HL-60 (cell line): ENCODE measurements around the gene MACROD2.

ENCODE experiments used
- DNase-seq, 2 experiments: peaks; one replicate each; pipeline ENCODE4 v3.0.0-alpha.2; 2010 to 2020; ENCODE audit warnings: low read depth in 1 of 2, low spot score in 1 of 2
- H3K27ac ChIP-seq: fragments of 250-450 bp; sonication (Bioruptor Pico); replicated peaks from 2 replicates; pipeline ENCODE4 v1.5.1; 2020; ENCODE audit warnings: mild to moderate bottlenecking, moderate library complexity
- H3K27me3 ChIP-seq: fragments of 250-450 bp; sonication (Bioruptor Pico); 2 replicates; pipeline ENCODE4 v1.5.1; 2021; ENCODE audit warnings: mild to moderate bottlenecking, moderate library complexity; ENCODE audit not compliant: insufficient read depth, poor library complexity, severe bottlenecking
- H3K4me3 ChIP-seq: replicated peaks from 2 replicates; pipeline ENCODE4 v1.5.1; 2011; ENCODE audit warnings: mild to moderate bottlenecking, control low read depth, low read length; ENCODE audit not compliant: insufficient read depth
- CTCF ChIP-seq: IDR thresholded peaks from one replicate; pipeline ENCODE4 v1.5.1; 2011; ENCODE audit warnings: low read length, control low read depth, inconsistent platforms; ENCODE audit not compliant: insufficient read depth
- GABPA ChIP-seq: IDR thresholded peaks from 2 replicates; pipeline ENCODE4 v1.6.1; 2012; ENCODE audit warnings: low read depth
- POLR2AphosphoS5 ChIP-seq: IDR thresholded peaks from 2 replicates; pipeline ENCODE4 v1.6.1; 2012; ENCODE audit warnings: low read depth
- SPI1 ChIP-seq: IDR thresholded peaks from 2 replicates; pipeline ENCODE4 v1.6.1; 2012; ENCODE audit warnings: low read depth, mild to moderate bottlenecking, borderline replicate concordance
- TF ChIP-seq, protein P1 (sequence below): IDR thresholded peaks from 2 replicates; pipeline ENCODE4 v1.6.1; 2012; ENCODE audit warnings: low read depth; ENCODE audit not compliant: insufficient replicate concordance

MACROD2 gene

DNA sequence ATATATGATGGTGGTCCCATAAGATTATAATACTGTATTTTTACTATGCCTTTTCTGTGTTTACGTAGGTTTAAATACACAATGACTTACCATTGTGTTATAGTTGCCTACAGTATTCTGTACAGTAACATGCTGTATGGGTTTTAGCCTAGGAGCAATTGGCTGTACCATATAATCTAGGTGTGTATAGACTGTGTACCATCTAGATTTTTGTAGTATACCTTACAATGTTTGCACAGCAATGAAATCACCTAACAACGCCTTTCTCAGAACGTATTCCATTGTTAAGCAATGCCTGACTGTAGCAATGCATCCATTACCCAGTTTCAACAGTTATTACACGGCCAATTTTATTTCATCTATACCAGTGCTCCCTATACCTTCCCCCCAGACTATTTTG, 10.7 kb downstream of the MACROD2 start:
- Histone ChIP-seq H3K4me3 (no peak overlapping the region), H3K27me3 (no peaks in the 10 kb centered on the region), H3K27ac (no peak overlapping the region)
- no peak for DNase-seq
- TF ChIP-seq GABPA (no peak), POLR2AphosphoS5 (no peak), SPI1 (no peak), CTCF (no peak)
- TF ChIP-seq, protein P1, sequence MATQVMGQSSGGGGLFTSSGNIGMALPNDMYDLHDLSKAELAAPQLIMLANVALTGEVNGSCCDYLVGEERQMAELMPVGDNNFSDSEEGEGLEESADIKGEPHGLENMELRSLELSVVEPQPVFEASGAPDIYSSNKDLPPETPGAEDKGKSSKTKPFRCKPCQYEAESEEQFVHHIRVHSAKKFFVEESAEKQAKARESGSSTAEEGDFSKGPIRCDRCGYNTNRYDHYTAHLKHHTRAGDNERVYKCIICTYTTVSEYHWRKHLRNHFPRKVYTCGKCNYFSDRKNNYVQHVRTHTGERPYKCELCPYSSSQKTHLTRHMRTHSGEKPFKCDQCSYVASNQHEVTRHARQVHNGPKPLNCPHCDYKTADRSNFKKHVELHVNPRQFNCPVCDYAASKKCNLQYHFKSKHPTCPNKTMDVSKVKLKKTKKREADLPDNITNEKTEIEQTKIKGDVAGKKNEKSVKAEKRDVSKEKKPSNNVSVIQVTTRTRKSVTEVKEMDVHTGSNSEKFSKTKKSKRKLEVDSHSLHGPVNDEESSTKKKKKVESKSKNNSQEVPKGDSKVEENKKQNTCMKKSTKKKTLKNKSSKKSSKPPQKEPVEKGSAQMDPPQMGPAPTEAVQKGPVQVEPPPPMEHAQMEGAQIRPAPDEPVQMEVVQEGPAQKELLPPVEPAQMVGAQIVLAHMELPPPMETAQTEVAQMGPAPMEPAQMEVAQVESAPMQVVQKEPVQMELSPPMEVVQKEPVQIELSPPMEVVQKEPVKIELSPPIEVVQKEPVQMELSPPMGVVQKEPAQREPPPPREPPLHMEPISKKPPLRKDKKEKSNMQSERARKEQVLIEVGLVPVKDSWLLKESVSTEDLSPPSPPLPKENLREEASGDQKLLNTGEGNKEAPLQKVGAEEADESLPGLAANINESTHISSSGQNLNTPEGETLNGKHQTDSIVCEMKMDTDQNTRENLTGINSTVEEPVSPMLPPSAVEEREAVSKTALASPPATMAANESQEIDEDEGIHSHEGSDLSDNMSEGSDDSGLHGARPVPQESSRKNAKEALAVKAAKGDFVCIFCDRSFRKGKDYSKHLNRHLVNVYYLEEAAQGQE = no peak

DNA sequence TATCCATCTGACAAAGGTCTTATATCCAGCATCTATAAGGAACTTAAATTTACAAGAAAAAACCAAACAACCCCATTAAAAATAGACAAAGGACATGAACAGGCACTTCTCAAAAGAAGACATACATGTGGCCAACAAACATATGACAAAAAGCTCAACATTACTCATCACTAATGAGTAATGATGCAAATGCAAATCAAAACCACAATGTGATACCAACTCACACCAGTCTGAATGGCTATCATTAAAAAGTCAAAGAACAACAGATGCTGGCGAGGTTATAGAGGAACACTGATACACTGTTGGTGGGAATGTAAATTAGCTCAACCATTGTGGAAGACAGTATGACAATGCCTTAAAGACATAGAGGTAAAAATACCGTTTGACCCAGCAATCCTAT, 13.9 kb downstream of the MACROD2 start:
- Histone ChIP-seq H3K27ac (no peak overlapping the region), H3K27me3 (no peaks in the 10 kb centered on the region), H3K4me3 (no peak overlapping the region)
- TF ChIP-seq GABPA (no peak), POLR2AphosphoS5 (no peak), SPI1 (no peak), CTCF (no peak)
- TF ChIP-seq, protein P1 = no peak
- no peak for DNase-seq

DNA sequence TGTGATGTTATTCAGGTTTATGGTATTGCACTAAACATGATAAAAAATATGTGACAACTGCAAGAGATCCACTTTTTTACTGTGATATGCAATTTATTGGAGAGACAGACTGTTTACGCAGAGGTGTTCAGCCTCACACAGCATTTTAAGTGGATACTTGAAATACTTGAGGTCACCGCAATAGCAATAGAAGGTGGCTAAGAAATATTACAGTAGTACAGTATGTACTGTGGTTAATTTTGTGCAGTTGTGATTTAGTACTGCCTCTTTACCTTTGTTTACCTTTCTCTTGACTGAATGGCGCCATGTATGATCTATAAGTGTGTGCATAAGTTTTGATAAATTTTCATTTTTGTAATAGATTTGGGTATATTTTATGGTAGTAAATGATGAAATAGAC, 17.4 kb downstream of the MACROD2 start:
- no peak for TF ChIP-seq CTCF
- no peak for TF ChIP-seq POLR2AphosphoS5
- TF ChIP-seq, protein P1 = no peak
- TF ChIP-seq GABPA = no peak
- no peak for TF ChIP-seq SPI1
- no peak for DNase-seq
- no peaks in the 10 kb centered on the region for H3K27me3 ChIP-seq
- no peak overlapping the region for H3K4me3 ChIP-seq
- H3K27ac ChIP-seq = no peak overlapping the region
